ENCODE measurements around the gene RCVRN.

GRCh38 chr17:9924735-9925191 is 19.7 kb upstream of the RCVRN start:
- no peak for TF ChIP-seq NFIC (IDR thresholded peaks at IDR 0.05; ENCODE audit: low read length)
- TF ChIP-seq ZSCAN22 (CRISPR knock-in tag; IDR thresholded peaks at IDR 0.05), result no peak
- no peak for TF ChIP-seq CAMTA2 (CRISPR knock-in tag; IDR thresholded peaks at IDR 0.05; ENCODE audit: borderline replicate concordance)
- TF ChIP-seq POLR2A (IDR thresholded peaks at IDR 0.05; ENCODE audit: insufficient read depth in 1 of 2, low read depth in 2 of 2, low read length in 2 of 2), result no peak
- TF ChIP-seq, protein P1, sequence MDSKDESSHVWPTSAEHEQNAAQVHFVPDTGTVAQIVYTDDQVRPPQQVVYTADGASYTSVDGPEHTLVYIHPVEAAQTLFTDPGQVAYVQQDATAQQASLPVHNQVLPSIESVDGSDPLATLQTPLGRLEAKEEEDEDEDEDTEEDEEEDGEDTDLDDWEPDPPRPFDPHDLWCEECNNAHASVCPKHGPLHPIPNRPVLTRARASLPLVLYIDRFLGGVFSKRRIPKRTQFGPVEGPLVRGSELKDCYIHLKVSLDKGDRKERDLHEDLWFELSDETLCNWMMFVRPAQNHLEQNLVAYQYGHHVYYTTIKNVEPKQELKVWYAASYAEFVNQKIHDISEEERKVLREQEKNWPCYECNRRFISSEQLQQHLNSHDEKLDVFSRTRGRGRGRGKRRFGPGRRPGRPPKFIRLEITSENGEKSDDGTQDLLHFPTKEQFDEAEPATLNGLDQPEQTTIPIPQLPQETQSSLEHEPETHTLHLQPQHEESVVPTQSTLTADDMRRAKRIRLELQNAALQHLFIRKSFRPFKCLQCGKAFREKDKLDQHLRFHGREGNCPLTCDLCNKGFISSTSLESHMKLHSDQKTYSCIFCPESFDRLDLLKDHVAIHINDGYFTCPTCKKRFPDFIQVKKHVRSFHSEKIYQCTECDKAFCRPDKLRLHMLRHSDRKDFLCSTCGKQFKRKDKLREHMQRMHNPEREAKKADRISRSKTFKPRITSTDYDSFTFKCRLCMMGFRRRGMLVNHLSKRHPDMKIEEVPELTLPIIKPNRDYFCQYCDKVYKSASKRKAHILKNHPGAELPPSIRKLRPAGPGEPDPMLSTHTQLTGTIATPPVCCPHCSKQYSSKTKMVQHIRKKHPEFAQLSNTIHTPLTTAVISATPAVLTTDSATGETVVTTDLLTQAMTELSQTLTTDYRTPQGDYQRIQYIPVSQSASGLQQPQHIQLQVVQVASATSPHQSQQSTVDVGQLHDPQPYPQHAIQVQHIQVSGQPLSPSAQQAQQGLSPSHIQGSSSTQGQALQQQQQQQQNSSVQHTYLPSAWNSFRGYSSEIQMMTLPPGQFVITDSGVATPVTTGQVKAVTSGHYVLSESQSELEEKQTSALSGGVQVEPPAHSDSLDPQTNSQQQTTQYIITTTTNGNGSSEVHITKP (CRISPR knock-in tag; IDR thresholded peaks at IDR 0.05; ENCODE audit: low read depth), result no peak
- TF ChIP-seq ZNF253 (CRISPR knock-in tag; IDR thresholded peaks at IDR 0.05; ENCODE audit: borderline replicate concordance), result no peak
- TF ChIP-seq CREB1 (IDR thresholded peaks at IDR 0.05), result no peak
- no peak for TF ChIP-seq CREB1 (CRISPR knock-in tag; IDR thresholded peaks at IDR 0.05)
- TF ChIP-seq, protein P2, sequence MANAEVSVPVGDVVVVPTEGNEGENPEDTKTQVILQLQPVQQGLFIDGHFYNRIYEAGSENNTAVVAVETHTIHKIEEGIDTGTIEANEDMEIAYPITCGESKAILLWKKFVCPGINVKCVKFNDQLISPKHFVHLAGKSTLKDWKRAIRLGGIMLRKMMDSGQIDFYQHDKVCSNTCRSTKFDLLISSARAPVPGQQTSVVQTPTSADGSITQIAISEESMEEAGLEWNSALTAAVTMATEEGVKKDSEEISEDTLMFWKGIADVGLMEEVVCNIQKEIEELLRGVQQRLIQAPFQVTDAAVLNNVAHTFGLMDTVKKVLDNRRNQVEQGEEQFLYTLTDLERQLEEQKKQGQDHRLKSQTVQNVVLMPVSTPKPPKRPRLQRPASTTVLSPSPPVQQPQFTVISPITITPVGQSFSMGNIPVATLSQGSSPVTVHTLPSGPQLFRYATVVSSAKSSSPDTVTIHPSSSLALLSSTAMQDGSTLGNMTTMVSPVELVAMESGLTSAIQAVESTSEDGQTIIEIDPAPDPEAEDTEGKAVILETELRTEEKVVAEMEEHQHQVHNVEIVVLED (CRISPR knock-in tag; IDR thresholded peaks at IDR 0.05; ENCODE audit: borderline replicate concordance), result no peak
- TF ChIP-seq SPEN (CRISPR knock-in tag; IDR thresholded peaks at IDR 0.05; ENCODE audit: low read depth), result no peak
- no peak for TF ChIP-seq NR2C2 (CRISPR knock-in tag; IDR thresholded peaks at IDR 0.05; ENCODE audit: borderline replicate concordance)

Data from HepG2 (cell line).